A673 (cell line): Measurements from ENCODE around the gene YARS2.

ENCODE experiments used
- EZH2 ChIP-seq: fragments of 200-600 bp; sonication (generic); IDR thresholded peaks from 2 replicates; pipeline ENCODE4 v1.6.1; 2017; ENCODE audit warnings: borderline replicate concordance, low read depth, mild to moderate bottlenecking, mixed read lengths, antibody characterized with exemption, low read length; ENCODE audit not compliant: poor library complexity, severe bottlenecking
- TF ChIP-seq, protein P1 (sequence below): fragments of 300-800, 200-600 bp; sonication (generic); conservative IDR thresholded peaks from 2 replicates; pipeline ENCODE4 v1.5.1; 2017; ENCODE audit warnings: low read depth, mild to moderate bottlenecking, antibody characterized with exemption, low read length, moderate library complexity, mixed read lengths

- TF ChIP-seq EZH2 = no peak
- TF ChIP-seq, protein P1, sequence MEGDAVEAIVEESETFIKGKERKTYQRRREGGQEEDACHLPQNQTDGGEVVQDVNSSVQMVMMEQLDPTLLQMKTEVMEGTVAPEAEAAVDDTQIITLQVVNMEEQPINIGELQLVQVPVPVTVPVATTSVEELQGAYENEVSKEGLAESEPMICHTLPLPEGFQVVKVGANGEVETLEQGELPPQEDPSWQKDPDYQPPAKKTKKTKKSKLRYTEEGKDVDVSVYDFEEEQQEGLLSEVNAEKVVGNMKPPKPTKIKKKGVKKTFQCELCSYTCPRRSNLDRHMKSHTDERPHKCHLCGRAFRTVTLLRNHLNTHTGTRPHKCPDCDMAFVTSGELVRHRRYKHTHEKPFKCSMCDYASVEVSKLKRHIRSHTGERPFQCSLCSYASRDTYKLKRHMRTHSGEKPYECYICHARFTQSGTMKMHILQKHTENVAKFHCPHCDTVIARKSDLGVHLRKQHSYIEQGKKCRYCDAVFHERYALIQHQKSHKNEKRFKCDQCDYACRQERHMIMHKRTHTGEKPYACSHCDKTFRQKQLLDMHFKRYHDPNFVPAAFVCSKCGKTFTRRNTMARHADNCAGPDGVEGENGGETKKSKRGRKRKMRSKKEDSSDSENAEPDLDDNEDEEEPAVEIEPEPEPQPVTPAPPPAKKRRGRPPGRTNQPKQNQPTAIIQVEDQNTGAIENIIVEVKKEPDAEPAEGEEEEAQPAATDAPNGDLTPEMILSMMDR = no peak
These were observed 18.0 kb upstream of the YARS2 start for GRCh38 chr12:32773691-32774090.
